ENCODE data around the gene KRTAP4-4.

- TF ChIP-seq POLR2A (IDR thresholded peaks at IDR 0.05) (no peak), CTCF (IDR thresholded peaks at IDR 0.05) (no peak)
Observed at GRCh38 chr17:41131979-41132378, 28.6 kb downstream of the KRTAP4-4 start.

Measured in testis (tissue), 2 donors.